ENCODE measurements around the gene IL1RN.

DNA sequence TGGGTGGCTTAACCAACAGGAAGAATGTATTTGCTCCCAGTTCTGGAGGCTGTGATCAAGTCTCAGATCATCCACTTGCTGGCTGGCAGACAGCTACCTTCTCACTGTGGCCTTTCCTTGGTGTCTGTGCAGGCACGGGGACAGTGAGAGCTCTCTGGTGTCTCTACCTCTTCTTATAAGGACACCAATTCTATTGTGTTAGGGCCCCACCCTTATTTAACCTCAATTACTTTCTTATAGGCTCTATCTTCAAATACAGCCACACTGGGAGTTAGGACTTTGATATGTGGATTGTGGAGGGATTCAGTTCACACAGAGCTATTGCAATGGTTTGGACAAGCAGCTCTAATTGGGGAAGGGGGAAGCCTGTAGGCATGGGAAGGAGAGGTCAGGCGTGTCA is 25.3 kb upstream of the IL1RN start:
- TF ChIP-seq CTCF (IDR thresholded peaks at IDR 0.05; ENCODE audit: insufficient read depth, low read depth, low read length) (no peak), EZH2 (IDR thresholded peaks at IDR 0.05; ENCODE audit: insufficient read depth, low read length) (no peak)
